Measurements from ENCODE around the gene CDC42BPG.

DNA sequence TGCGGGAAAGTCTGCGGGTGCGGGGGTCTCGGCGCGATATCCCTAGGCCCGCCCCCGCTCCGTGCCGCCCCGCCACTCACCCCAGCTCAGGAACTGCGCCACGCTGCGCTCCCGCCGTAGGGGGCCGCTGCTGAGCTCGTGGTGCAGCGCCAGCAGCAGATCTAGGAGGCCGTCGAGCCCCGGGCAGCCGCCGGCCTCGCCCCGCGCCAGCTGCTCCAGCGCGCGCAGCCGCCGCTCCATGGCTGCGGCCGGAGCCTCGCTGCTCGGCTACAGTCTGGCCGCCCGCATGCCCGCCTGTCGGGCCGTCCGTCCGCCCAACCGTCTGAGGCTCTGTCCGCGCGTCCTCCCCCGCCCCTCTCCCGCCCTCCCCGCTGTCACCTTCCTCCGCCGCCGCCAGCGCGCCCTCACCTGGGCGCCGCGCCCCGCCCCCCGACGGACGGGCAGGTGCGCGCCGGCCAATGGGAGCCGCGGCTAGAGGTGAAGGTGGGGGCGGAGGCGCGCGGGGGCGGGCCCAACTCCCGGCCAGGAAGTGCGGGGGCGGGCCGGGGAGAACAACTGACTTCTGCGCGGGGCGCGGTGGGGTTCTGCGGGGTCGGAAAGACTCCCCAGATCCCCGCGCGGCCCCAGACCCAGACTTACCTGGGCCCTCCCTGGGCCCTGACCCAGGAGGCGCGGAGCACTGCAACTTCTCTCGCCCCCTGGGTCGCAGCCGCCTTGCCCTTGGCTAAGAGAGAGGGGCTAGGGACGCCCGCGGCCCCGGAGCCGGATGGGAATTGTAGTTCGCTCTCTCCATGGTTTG, at the start of gene CDC42BPG:
- TF ChIP-seq CTCF (IDR thresholded peaks at IDR 0.05) (peak; percentile 42 to 77 (median 60)), POLR2A (IDR thresholded peaks at IDR 0.05) (peak; percentile 50 to 88 (median 51))

All from body of pancreas (tissue), 4 donors.